GM18511 (cell line): ENCODE measurements around the gene ZDHHC14.

ENCODE experiments used
- ATAC-seq: cut with Tn5 transposase; IDR thresholded peaks from one replicate; pipeline ENCODE4 v1.9.1; 2021; ENCODE audit warnings: mild to moderate bottlenecking, moderate library complexity; ENCODE audit not compliant: unreplicated experiment

The ZDHHC14 gene

DNA sequence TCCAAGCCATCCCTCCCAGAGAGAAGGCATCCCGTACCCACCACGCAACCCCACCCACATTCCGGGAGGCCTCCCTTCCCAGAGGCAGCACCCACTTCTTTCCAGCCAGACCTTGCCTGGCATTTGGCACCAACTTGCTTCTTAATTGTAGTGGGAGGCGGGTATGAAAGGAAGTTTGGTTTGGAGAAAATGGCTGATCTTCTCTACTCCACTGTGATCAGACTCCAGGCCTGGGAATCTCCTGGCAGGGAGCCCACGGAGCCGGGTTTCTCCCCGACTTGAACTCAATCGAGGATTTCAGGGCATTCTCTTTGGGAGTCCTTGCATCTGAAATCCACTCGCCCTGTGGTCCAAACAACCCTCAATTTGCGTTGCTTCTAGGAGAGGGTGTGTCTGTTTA lies 107.1 kb downstream of the ZDHHC14 start:
- no peak for ATAC-seq

DNA sequence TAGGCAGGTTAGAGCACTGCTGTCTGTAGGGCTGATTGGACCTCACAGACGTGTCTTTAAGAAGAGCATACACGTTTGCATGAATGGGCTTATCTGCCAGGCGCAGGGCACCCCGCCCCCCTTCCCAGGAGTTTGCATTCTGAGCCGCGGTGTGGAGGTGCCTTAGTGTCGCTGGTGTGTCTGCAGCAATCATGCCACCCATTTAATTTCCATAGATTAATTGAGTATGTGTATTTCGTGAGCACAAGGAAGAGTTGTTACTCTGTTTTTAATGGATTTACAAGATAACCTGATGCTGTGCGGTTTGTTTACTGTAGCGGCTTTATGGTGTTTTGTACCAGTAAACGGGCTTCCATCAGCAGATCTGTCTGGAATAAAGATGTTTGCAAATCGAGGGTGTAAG lies 107.7 kb downstream of the ZDHHC14 start:
- no peak for ATAC-seq

DNA sequence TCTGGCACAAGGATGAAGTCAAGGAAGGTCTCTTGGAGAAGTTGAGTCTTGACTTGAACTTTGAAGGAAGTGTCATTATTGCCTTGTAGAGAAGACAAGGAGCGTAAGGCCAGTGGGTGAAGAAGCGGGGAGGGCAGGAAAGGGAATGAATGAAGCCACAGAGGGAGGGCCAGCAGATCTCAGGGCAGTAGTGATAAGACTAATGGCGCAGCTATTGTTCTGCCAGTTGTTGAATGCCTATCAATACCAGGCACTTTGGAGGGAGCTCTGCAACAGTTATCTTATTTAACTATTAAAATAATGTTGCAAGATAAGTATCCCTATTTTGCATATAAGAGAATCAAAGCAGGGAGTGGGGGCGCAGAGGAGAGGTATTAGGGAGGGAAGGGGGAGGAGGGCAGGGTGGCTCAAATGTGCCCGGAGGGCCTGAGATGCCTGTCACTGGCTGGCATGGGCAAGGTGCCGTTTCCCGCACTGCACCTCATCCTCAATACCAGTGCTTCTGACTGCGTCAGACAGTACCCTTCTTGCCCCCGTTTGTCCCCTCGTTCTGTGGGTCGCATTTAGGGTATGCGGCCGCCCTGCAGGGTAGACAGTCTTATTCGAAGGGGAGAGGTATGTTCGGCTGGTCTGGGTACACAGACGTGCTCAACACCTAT lies 109.8 kb downstream of the ZDHHC14 start:
- ATAC-seq, result no peak

DNA sequence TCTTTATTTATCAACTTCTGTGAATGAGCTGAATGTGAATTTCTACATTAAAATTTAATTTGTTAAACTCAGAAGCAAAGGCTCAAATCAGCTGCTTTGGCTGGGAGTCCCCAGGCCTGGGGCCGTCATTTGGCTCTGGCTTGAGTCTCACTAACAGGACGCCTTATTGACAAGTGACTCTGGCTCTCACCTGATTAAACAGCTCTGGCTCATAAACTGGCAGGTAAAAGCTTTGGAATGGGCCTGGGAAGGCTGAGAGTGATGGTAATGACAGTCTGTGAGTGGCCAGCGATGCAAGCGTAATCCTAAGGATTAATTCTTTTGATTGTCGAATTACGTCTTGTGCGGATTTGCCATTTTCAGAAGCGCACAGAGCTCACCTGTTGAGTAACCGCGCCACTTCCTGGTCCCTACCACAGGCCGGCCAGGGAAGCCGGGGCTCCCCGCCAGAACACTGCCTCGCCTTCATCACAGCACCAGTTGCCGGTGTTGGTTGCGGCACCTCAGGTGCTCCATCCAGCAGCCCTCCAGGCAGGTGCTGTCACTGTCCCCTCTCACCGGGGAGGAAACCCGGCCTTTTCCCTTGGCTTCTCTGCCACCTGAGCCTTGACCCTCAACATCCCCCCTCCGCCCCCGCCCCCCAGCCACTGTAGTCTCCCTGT lies 110.7 kb downstream of the ZDHHC14 start:
- ATAC-seq, result no peak

- ATAC-seq, result no peak
These were observed 111.3 kb downstream of the ZDHHC14 start for GRCh38 chr6:157492249-157492648.

DNA sequence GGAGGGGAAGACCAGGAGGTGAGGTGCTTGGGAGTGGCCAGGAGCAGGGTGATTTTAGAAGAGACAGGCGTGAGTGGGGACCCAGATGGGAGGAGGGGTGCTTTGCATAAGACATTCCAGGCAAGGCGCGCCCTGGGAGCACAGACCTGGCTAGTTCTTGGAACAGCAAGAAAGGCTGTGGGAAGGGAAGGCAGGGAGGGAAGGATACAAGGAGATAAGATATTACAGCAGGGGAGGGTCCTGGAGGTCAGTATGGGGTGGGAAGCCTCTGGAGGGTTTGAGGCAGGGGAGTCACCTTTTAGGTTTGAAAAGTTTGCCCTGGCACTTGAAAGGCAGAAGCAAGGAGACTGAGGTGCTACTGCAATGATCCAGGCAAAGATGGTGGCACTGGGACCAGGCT lies 111.8 kb downstream of the ZDHHC14 start:
- ATAC-seq, result no peak

DNA sequence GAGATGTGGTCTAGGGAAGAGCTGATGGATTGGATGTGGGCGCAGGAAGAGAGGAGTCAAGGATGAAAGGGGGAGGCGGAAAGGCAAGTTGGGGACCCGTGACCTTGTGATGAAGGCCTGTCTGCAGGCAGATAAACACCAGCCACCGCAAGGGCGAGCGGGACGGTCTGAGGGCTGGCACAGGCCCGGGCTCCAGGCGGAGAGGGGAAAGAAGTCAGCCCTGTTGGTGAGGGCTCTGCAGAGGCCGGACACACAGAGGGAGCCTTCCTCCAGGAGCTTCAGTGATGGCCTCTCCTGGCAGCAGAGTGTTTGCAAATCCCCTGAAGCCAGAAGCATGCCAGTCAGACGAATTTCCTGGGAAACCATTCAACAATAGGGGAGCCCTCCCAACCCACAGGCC lies 112.2 kb downstream of the ZDHHC14 start:
- ATAC-seq, result no peak

GRCh38 chr6:157493576-157493975 lies 112.6 kb downstream of the ZDHHC14 start:
- ATAC-seq, result no peak

- ATAC-seq, result no peak
These were observed 113.2 kb downstream of the ZDHHC14 start for GRCh38 chr6:157494132-157494710.

- ATAC-seq, result no peak
These were observed 115.6 kb downstream of the ZDHHC14 start for GRCh38 chr6:157496534-157497095.

GRCh38 chr6:157497579-157497978 lies 116.6 kb downstream of the ZDHHC14 start:
- ATAC-seq, result no peak

DNA sequence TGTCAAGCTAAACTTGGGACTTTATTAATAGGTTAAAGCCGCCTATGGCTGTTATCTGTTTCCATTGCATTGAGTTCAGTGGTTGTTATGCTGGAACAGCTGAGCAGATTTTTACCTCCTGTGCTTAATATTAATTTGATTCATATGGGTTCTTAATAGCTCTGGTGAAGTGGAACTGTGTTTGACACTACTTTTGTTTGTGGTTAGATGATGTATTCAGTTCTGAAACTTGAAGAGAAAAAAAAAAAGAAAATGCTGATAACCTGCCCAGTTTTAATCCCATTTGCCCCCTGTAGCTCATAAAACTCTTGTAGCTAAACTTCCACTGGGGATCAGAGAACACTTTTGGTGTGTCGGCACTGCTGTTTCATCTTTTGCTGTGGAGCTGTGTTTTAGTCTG lies 117.8 kb downstream of the ZDHHC14 start:
- ATAC-seq, result no peak

GRCh38 chr6:157500022-157500421 lies 119.0 kb downstream of the ZDHHC14 start:
- ATAC-seq, result no peak

DNA sequence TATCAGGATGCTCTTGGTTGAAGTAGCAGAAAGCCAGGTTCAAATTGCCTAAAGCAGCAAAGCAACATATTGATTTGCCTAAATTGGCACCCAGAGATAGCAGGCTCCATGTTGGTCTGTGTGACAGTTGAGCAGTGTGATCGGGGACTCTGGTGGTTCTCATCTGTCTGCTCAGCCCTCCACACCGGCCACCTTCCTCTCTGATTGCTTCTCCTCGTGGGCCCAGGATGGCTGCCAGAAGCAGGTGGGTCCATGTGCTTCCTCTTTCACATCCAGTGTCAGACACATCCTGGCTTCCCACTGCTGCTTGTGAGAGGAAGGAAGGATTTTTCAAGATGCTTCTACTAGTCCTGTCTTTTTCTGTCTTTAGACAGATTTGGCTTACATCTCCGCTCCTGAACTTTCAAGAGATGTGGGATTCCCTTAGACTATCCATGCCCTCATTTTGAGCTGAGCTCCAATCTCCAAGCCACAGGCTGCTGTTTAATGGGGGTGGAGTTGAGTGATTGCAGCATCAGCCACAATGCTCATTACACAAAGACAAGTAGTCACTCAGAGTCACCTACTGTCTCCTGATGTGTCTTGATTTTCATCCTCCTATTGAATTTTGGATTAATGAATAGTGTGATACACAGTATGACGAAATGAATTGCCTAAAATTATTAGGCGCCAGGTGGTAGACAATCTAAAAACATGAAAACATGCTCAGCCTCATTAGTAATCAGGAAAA lies 122.2 kb downstream of the ZDHHC14 start:
- no peak for ATAC-seq

- no peak for ATAC-seq
These were observed 125.0 kb downstream of the ZDHHC14 start for GRCh38 chr6:157505912-157506491.

GRCh38 chr6:157510323-157511188 lies 129.6 kb downstream of the ZDHHC14 start:
- no peak for ATAC-seq

DNA sequence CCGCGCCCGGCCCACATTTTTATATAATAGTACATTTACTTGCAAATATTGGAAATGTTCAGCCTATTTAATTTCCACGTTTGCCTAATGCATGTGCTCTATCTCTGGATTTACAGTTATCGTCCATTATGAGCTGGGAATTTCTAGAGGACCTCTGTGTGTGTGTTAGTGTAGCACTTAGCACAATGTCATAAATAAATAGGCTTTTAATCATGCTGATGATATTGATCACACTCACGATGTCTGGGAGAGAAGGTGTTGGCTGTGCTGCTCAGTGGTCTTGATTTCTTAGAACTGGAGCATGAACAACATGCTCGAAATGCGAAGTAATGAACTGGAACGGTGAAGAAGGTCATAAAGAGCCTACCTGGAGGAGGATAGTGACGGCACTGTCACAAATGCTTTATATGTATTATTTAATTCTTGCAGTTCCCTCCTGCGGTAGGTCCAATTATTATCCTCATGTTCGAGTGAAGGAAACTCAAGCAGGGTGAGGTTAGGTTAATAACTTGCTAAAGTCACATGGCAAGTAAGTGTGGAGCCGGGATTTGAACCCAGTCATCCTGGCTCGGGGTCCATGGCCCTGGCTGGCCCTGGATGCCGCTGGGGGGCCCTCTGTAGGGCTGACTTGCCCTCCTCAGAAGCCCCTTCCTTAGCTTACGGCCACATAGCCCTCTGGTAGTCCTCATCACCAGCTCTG lies 130.8 kb downstream of the ZDHHC14 start:
- ATAC-seq, result no peak

DNA sequence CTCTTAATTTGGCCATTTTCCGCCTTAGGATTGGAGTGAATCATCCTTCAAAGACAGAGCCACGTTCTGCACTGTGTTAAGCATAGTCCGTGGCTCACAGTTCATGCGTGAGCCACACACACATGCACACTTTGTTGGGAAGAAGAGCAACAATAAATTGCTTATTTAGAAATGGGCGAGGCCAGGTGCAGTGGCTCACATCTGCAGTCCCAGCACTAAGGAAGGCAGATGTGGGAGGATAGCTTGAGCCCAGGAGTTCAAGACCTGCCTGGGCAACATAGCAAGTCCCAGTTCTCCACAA lies 131.3 kb downstream of the ZDHHC14 start:
- ATAC-seq, result no peak

- no peak for ATAC-seq
These were observed 132.1 kb downstream of the ZDHHC14 start for GRCh38 chr6:157513004-157513603.
